Caki2 (cell line): ENCODE data around the gene USP17L20. TPM values are rescaled to one million over a fixed set of nuclear protein-coding genes. Genes with fewer than 3 reads are reported as not detected.

Source experiments
- total RNA-seq: library from RNA; depleted of rRNA; stranded (reverse); fragments of >200 nt; shearing (Covaris generic); gene quantifications from 2 replicates; pipeline ENCODE4 v1.2.3, GENCODE V29; 2014; ENCODE audit warnings: low replicate concordance; rRNA removed

USP17L20 gene
- total RNA-seq, 1 experiment from 2014 or later = not detected

Other genes with a start within 250 kb of the USP17L20 start
- gene FAM90A26, start 87.7 kb upstream of the USP17L20 start, total RNA-seq = not detected in 2 replicates
- not detected in 2 replicates for gene USP17L10, start 47.5 kb upstream of the USP17L20 start, total RNA-seq
- not detected in 2 replicates for gene USP17L11, start 42.7 kb upstream of the USP17L20 start, total RNA-seq
- not detected in 2 replicates for gene USP17L12, start 38.0 kb upstream of the USP17L20 start, total RNA-seq
- not detected in 2 replicates for gene USP17L13, start 33.2 kb upstream of the USP17L20 start, total RNA-seq
- gene USP17L15, start 23.7 kb upstream of the USP17L20 start, total RNA-seq = not detected in 2 replicates
- not detected in 2 replicates for gene USP17L17, start 14.2 kb upstream of the USP17L20 start, total RNA-seq
- gene USP17L18, start 9.5 kb upstream of the USP17L20 start, total RNA-seq = not detected in 2 replicates
- gene USP17L19, start 4.7 kb upstream of the USP17L20 start, total RNA-seq = not detected in 2 replicates
- gene USP17L21, start 4.7 kb downstream of the USP17L20 start, total RNA-seq = not detected in 2 replicates
- not detected in 2 replicates for gene USP17L22, start 9.5 kb downstream of the USP17L20 start, total RNA-seq
- gene USP17L24, start 67.0 kb downstream of the USP17L20 start, total RNA-seq = not detected in 2 replicates
- not detected in 2 replicates for gene USP17L25, start 71.8 kb downstream of the USP17L20 start, total RNA-seq
- gene USP17L26, start 76.5 kb downstream of the USP17L20 start, total RNA-seq = not detected in 2 replicates
- not detected in 2 replicates for gene USP17L5, start 81.3 kb downstream of the USP17L20 start, total RNA-seq
- not detected in 2 replicates for gene USP17L27, start 86.0 kb downstream of the USP17L20 start, total RNA-seq
- not detected in 2 replicates for gene USP17L28, start 90.8 kb downstream of the USP17L20 start, total RNA-seq
- gene USP17L29, start 95.5 kb downstream of the USP17L20 start, total RNA-seq = not detected in 2 replicates
- gene USP17L30, start 105.0 kb downstream of the USP17L20 start, total RNA-seq = not detected in 2 replicates
- not detected in 2 replicates for gene DEFB131A, start 186.3 kb downstream of the USP17L20 start, total RNA-seq